Measurements from ENCODE around the gene CBLB.
"Not testable (repeated sequence)": the region's sequence is repeated elsewhere in the genome, so short reads cannot be mapped to it uniquely, and the experiment has no call there.

The CBLB gene

DNA sequence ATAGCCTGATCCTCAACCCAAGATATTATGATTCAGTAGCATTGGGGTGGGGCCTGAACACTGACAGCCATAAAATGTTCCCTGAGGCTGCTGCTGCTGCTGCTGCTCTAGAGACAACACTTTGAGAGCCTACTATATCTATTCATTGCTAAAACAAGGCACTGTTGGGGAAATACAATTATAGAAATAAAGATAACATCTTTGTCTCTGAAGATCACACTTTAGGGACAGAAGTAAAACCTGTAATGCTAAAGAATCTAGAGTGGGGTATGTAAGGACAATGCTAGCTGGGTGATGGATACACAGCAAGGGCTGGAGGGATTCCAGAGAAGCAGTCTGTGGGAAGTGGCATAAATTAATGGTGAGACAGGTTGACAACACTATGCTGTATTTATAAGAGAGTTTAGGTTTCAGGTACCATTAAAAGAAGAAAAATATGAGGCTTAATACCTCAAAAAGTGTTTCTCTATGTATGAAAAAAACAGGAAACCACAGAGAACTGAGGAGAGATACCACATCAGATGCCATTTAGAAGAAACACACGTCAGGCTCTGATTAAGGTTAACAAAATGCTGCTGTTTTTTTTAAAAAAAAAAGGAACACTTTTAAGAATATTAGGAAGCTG, 115.9 kb downstream of the CBLB start:
- no peak for DNase-seq (ENCODE audit: low read depth)

- DNase-seq (ENCODE audit: low read depth) = no peak
Measured at GRCh38 chr3:105747696-105748095, 121.1 kb downstream of the CBLB start.

- no peak for DNase-seq (ENCODE audit: low read depth)
Measured at GRCh38 chr3:105747060-105747541, 121.7 kb downstream of the CBLB start.

DNA sequence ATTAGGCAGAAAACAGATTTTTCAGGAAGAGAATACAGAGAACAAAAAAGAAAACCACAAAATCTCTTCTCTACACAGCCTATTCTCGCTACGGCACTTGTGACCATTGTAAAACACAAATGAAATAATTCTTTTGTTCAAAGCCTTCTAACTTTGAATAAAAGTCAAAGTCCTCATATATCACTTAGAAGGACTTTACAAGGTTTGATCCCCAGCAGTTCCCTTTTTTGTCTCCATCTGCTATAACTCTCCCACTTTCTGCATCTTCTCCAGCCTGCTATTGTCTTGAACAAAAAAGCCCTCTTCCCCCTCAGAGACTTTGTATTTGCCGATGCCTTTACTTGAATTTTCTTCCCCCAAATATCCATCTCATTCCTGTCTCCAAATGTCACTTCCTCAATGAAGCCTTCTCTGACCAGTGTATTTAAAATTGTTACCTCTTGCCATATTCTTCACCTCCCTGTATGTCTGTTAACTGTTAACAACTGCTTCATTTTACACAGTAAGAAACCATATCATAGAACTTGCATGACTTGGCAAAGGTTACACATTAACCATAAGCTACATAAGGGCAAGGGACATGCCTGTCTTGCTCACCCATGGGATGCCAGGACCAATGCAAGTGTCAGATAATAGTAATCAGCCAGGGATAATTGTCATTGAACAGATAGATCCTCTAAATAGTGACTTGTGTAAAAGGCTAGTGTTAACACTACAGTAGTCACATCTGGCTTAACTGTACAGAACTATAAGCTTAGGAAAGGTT, 122.4 kb downstream of the CBLB start:
- DNase-seq (ENCODE audit: low read depth) = no peak

GRCh38 chr3:105745046-105745445, 123.8 kb downstream of the CBLB start:
- DNase-seq (ENCODE audit: low read depth) = no peak

DNA sequence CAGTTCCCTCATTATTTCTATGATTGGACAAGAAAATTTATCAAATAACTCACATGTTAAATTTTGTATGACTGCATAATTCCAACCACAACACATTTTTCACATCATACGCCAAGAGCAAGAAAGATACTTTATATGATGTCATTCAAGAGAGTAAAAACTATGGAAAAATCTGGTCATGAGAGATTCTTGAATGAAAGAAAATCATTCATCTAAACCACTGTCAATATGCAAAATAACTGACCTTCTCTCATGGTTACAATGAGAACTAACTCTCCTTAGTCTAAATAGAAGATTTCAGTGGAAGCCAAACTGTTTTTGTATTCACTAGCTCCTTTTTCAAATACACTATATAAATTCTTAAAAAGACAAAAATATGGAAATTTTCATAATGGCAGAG, 124.6 kb downstream of the CBLB start:
- no peak for DNase-seq (ENCODE audit: low read depth)

DNA sequence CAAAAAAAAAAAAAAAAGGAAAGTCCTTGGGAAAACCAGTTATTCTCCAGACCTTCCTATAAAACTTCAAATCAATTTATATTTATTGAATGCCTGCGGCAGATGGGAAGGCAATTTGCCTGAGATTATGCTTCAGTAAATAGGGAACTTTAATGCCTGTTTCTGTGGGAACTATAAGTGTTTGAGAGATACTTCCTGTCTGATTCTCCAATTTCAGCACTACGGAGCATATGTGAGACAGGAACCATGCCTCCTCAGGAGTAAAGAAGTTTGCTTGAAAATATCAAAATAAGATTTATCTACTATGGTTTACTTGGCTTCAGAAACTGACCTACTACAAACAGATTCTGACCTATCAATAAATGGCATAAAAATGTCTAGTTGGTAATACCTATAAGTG, 135.5 kb downstream of the CBLB start:
- no peak for DNase-seq (ENCODE audit: low read depth)

DNA sequence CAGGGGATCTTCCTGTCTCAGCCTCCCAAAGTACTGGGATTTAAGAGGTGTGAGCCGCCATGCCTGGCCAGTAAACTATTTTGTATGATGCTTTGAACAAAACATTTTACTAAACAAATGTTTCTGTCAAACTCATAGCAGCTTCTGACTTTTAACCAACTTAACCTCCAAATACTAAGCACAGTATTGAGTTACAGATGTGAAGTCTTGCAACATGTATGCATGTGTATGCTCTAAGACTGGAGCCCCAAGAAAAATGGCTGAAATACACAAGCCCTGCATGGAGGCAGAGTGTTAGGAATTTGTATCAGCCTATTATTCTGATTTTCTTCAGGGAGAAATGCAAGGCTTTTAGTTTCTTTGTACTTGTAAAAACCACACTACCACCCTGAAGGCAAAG, 137.1 kb downstream of the CBLB start:
- no peak for DNase-seq (ENCODE audit: low read depth)

DNA sequence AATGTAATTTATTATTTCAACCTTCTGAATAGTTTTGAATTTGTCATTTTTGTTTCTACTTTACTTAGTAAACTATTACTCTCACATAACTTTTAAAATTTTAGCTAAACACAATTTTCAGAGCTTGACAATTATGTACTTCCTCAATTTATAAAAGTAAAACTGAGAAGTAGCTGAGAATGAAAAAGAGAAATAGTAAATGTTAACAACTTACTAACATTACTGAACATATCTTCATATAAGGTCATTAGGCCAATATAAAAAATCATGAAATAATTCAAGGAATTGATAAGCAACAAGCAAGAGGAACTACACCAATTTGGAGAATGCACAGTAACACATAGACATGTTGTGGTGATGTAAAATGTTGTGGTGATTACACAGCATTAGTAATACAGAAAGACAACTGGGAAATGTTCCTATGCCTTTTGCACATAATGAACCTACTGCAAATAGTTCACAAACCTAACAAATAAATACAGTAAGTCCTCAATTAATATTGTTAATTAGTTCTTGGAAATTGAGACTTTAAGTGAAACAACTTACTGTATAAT, 137.9 kb downstream of the CBLB start:
- no peak for DNase-seq (ENCODE audit: low read depth)

- DNase-seq (ENCODE audit: low read depth) = no peak
Measured at GRCh38 chr3:105729667-105730066, 139.1 kb downstream of the CBLB start.

DNA sequence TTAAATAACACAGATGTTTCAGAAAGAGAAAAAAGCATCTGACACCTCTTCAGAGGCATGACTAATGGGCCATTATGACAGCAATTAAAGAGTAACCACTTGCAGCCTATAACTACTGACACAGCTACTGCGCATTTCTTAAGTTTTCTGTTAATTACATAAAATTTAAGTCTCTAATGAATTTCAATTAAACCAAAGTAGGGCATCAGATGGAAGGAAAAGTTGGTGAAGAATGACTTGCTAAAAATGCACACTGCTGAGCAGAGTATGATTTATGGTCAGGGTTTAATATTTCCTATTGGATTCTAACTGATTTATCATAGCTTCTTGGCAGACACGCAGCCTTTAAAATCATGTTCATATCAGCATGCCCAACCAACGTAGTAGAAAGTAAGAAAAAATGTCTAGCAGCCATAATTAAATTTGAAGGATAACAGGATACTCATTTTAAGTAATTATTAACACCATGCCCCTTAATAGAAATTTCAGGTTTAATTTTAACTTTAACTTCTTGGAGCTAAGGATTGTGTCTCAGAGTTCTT, 140.0 kb downstream of the CBLB start:
- DNase-seq (ENCODE audit: low read depth) = no peak

DNA sequence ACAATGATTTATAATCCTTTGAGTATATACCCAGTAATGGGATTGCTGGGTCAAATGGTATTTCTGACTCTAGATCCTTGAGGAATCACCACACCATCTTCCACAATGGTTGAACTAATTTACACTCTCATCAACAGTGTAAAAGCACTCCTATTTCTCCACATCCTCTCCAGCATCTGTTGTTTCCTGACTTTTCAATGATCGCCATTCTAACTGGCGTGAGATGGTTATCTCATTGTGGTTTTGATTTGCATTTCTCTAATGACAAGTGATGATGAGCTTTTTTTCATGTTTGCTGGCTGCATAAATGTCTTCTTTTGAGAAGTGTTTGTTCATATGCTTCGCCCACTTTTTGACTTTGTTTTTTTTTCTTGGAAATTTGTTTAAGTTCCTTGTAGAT, 141.8 kb downstream of the CBLB start:
- not testable (repeated sequence) for DNase-seq (ENCODE audit: low read depth)

DNA sequence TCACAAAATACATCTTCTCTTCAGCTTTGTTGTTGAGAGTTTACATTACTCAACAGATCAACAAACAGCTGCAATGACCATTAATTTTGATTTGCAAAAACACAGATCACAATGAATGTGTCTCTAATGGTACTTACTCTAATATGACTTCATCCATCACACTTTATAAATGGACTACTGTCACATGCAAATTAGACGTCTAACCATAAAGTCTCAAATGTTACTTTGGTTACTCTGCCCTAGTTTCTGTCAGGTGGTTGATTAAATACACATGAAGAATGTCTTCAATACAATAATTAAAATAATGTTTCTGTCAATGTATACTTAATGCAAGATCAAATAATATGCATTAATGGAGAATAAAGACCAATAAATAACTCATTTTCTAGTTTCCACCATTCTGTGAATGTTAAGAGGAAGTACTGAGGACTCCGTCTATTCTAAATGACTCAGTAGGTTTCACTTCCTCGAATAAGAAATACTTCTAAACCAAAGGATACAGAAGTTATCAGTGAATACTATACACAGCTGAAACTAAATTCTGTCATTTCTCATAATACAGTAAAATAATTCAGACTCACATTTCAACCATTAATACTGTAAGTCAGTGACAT, 145.8 kb downstream of the CBLB start:
- no peak for DNase-seq (ENCODE audit: low read depth)

DNA sequence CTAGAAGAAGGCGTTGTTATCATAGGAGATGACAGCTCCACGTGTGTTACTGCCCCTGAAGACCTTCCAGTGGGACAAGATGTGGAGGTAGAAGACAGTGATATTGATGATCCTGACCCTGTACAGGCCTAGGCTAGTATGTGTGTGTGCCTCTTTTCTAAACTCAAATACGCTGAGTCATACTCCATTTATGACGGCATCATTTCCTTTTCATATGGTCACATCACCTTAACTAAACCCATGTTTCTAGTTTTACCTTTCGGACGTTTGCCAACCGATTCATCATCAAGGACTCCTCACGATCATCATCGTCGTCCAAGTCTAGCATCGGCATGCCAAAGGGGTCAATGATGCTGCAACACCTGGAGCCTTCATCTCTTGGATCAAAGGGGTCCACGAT, 149.0 kb downstream of the CBLB start:
- no peak for DNase-seq (ENCODE audit: low read depth)

DNA sequence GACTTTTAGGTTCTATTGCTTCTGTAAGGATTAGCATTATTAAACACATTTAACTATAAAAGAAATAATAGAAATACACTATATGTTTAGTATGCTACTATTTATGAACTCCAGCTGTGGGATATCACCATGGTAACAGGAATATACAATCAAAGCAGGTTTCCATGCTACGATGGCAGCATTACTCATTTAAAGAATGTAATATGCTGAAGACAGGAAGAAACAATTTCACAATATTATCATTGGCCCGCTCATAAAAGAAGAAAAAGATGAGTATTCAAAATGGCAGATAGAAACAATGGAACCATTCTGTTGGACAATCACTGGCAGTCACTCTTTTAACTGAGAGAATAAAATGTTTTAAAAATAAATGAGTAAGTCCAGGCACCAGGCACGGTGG, 153.4 kb downstream of the CBLB start:
- no peak for DNase-seq (ENCODE audit: low read depth)

DNA sequence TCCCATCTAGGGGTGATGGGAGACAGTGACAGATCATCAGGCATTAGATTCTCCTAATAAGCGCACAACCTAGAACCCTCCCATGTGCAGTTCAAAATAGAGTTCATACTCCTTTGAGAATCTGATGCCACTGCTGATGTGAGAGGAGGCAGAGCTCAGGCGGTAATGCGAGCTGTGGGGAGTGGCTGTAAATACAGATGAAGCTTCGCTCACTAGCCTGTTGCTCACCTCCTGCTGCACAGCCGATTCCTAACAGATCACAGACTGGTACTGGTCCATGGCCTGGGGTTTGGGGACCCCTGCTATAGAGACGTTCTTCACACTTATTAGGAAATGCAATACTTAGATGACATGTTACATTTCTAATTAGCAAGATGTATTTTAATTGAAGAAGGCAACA, 154.4 kb downstream of the CBLB start:
- DNase-seq (ENCODE audit: low read depth) = no peak

DNA sequence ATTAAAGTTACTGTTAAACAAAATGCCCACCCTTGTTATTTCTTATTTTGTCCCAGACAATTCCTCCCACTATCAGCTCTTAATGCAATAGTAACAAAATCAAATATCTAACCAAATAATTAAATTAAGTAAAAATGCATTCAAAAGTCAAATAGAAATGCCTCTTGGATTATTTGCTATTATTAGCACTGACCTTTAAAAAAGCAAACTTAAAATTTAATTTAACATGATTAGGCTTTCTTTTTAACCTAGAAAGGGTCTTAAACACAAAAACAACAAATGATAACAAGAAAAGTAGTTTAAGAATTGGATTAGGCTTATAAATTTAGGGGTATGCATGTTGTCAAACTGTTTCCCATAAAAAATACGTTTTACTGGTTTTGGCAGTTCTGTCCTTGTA, 159.8 kb downstream of the CBLB start:
- DNase-seq (ENCODE audit: low read depth) = no peak

DNA sequence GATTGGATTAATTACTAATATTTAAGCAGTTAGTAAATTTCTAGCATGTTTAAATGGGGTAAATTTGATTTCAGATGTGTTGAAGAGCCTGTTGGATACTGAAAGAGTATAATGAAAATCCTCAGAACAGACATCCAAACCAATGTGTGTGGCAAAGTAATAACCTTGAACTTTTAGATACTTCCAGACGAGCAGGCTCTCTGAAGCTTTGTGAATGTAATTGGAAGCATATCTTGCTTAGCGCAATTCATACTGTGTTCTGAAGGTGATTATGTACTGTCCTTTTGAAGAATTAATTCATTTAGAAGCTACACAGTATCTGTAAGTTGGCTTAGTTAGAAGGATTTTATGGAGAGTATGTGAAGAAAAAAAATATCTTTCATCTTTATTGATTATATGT, 161.8 kb downstream of the CBLB start:
- no peak for DNase-seq (ENCODE audit: low read depth)

- no peak for DNase-seq (ENCODE audit: low read depth)
Measured at GRCh38 chr3:105704726-105705410, 163.9 kb downstream of the CBLB start.

GRCh38 chr3:105700575-105700974, 168.2 kb downstream of the CBLB start:
- DNase-seq (ENCODE audit: low read depth) = no peak

GRCh38 chr3:105691633-105692032, 177.2 kb downstream of the CBLB start:
- no peak for DNase-seq (ENCODE audit: low read depth)

GRCh38 chr3:105691053-105691452, 177.8 kb downstream of the CBLB start:
- DNase-seq (ENCODE audit: low read depth) = no peak
